AG04449 (cell line): ENCODE data around the gene TNK2.
"Not testable (repeated sequence)": the region's sequence is repeated elsewhere in the genome, so short reads cannot be mapped to it uniquely, and the experiment has no call there.

ENCODE experiments used
- CTCF ChIA-PET: fragments of 350-600 bp; formaldehyde crosslinking; extraction: SDS; loops from one replicate; lab custom pipeline; 2021; ENCODE audit warnings: antibody characterized with exemption; lab: Yijun Ruan, JAX
- POLR2A ChIA-PET: fragments of 400-600, 350-600 bp; formaldehyde crosslinking; extraction: SDS; loops from one replicate; lab custom pipeline; 2020; ENCODE audit warnings: antibody characterized with exemption, inconsistent platforms; lab: Yijun Ruan, JAX
- DNase-seq: peaks from one replicate; pipeline ENCODE4 v3.0.0-alpha.2; 2010; ENCODE audit warnings: low read depth, low spot score
- H3K4me3 ChIP-seq: 2 replicates; pipeline ENCODE4 v1.5.1; 2011; ENCODE audit warnings: low read depth, mild to moderate bottlenecking, control low read depth, low read length
- TF ChIP-seq, protein P1 (sequence below): IDR thresholded peaks from one replicate; pipeline ENCODE4 v1.5.1; 2011; ENCODE audit warnings: mild to moderate bottlenecking, moderate library complexity, low read length, control low read depth, inconsistent platforms; ENCODE audit not compliant: insufficient read depth; ENCODE audit errors: missing control alignments

TNK2 gene

DNA sequence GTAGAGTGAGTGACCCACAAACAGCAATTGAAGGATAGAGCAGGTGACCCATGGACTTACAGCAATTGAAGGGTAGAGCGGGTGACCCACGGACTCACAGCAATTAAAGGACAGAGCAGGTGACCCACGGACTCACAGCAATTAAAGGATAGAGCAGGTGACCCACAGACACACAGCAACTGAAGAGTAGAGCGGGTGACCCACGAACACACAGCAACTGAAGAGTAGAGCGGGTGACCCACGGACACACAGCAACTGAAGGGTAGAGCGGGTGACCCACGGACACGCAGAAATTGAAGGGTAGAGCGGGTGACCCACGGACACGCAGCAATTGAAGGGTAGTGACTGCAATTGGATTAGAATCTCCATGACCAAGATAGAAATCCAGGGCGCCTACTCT, 9.8 kb upstream of the TNK2 start:
- H3K4me3 ChIP-seq, result no peak overlapping the region
- TF ChIP-seq, protein P1, sequence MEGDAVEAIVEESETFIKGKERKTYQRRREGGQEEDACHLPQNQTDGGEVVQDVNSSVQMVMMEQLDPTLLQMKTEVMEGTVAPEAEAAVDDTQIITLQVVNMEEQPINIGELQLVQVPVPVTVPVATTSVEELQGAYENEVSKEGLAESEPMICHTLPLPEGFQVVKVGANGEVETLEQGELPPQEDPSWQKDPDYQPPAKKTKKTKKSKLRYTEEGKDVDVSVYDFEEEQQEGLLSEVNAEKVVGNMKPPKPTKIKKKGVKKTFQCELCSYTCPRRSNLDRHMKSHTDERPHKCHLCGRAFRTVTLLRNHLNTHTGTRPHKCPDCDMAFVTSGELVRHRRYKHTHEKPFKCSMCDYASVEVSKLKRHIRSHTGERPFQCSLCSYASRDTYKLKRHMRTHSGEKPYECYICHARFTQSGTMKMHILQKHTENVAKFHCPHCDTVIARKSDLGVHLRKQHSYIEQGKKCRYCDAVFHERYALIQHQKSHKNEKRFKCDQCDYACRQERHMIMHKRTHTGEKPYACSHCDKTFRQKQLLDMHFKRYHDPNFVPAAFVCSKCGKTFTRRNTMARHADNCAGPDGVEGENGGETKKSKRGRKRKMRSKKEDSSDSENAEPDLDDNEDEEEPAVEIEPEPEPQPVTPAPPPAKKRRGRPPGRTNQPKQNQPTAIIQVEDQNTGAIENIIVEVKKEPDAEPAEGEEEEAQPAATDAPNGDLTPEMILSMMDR, result no peak
- CTCF ChIA-PET, result interaction anchor here (1.6 to 9.7 kb wide), 3 partner anchors 24 to 61 kb away, joined by 4 to 131 read pairs (median 6); no protein-coding TSS in a partner anchor
- POLR2A ChIA-PET, result no interaction called here
- no peak for DNase-seq

DNA sequence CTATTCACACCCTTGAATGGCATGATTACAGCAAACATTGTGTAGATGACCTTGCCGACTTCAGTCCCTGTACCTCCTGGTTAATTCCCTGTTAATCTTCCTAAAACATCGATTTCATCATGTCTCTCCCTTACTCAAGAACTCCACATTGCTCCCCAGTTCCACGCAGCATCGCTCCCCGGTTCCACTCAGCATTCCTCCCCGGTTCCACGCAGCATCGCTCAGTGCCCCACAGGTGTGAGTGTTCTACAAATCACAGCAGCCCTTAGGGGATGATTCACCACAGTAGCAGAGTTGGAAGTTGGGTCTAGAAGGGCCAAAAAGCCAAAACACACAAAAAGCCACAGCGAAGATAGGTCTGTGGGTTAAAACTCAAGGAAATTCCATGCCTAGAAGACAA, 8.6 kb upstream of the TNK2 start:
- DNase-seq, result no peak
- TF ChIP-seq, protein P1, result no peak
- ChIA-PET POLR2A (no interaction called here), CTCF (interaction anchor here (2.8 to 9.7 kb wide), 4 partner anchors 15 to 65 kb away, joined by 27 to 131 read pairs (median 82); no protein-coding TSS in a partner anchor)
- H3K4me3 ChIP-seq, result no peak overlapping the region

DNA sequence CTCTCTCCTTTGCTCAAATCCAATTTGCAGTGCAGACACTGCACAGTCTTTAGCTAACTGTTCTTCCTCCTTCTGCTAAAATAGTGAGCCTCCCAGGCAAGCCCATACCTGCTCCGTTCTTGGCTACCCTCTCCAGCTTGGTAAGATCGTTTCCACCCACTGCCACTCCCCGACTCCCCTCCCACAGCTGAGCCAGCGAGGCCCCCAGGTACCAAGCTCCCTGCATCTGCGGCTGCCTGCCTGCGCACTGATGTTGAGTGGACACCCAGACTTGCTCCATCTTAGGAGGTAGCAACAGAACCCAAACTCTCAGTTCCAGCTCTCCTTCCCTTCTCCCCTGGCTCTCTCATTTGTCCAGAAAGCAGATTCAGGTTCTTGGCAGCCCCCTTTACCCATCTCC, 7.9 kb upstream of the TNK2 start:
- no peak overlapping the region for H3K4me3 ChIP-seq
- CTCF ChIA-PET, result interaction anchor here (0.6 to 9.7 kb wide), 14 partner anchors 8 to 608 kb away, joined by 3 to 137 read pairs (median 20); no protein-coding TSS in a partner anchor
- POLR2A ChIA-PET, result no interaction called here
- TF ChIP-seq, protein P1, result no peak
- DNase-seq, result no peak

DNA sequence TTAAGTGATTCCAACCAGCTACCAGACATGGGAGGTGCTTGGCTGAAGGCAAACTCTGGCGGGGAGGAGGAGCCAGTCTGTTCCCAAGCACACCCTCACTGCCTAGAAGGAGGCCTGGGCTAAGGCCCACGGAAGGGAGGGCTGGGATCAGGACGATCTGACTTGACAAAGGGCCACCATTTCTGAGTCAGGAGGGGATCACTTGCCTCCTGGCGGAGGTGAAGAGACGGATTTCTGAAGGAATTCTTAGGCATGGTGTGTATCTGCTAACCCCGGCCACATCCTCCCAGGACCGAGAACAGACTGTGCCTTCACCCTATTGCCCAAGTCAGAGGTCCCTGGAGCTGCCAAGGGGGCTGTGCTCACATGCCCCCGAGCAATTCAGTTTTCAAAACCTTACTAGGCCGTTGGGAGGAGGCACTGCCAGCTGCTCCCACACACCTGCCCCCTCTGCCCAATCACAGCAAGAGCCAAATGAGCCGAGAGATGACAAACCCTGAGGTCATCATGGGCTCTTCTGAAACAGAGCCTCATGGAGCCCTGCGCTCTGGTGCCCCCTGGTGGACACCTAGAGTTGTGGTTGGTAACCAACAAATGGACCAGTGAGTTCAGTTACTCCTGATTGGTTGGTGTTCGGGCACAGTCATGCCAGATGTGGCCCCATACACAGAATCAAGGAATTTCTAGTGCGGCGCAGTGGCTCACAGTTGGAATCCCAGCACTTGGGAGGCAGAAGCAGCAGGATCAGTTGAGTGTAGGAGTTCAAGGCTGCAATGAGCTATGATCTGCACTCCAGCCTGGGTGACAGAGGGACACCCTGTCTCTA, 6.5 kb upstream of the TNK2 start:
- ChIA-PET POLR2A (interaction anchor here (0.6 to 0.8 kb wide), 2 partner anchors 19 to 20 kb away, joined by 3 to 4 read pairs; no protein-coding TSS in a partner anchor), CTCF (interaction anchor here (0.7 to 9.7 kb wide), 16 partner anchors 9 to 90 kb away, joined by 3 to 137 read pairs (median 10); no protein-coding TSS in a partner anchor)
- TF ChIP-seq, protein P1, result peak; percentile 89
- DNase-seq, result peak; percentile 87
- no peak overlapping the region for H3K4me3 ChIP-seq

DNA sequence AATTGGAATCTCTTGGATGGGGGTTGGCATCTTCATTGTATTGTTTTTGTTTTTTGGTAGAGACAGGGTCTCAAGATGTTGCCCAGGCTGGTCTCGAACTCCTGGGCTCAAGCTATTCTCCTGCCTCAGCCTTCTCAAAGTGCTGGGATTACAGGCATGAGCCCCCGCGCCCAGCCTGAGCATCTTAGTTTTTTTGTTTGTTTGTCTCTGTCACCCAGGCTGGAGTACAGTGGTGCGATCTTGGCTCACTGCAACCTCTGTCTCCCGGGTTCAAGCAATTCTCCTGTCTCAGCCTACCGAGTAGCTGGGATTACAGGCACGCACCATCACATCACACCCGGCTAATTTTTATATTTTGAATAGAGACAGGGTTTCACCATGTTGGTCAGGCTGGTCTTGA, 5.8 kb upstream of the TNK2 start:
- CTCF ChIA-PET, result interaction anchor here (1.1 to 9.7 kb wide), 12 partner anchors 8 to 62 kb away, joined by 5 to 137 read pairs (median 26); no protein-coding TSS in a partner anchor
- DNase-seq, H3K4me3 ChIP-seq, POLR2A ChIA-PET: not testable (repeated sequence)

DNA sequence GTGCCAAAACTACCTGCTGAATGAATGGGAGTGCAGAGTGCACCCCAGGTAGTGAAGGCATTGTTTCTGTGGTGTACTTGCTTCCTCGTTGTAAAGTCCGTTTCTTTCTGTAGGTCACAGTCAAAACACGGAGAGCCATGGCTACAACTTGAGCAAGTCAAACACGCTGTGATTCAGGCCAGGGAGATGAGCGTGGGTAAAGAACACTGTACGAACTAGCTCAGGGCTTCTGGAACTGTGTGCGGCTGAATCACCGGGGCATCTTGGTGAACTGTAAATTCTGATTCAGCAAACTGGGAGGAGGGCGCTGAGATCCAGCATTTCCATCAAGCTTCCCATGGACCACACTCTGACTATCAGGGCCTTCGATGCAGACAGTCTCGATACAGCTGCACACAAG, 5.0 kb upstream of the TNK2 start:
- TF ChIP-seq, protein P1, result no peak
- CTCF ChIA-PET, result interaction anchor here (3.3 to 9.7 kb wide), 6 partner anchors 11 to 56 kb away, joined by 26 to 137 read pairs (median 82); no protein-coding TSS in a partner anchor
- H3K4me3 ChIP-seq, result no peak overlapping the region
- POLR2A ChIA-PET, result no interaction called here
- DNase-seq, result no peak
